CD4-positive, alpha-beta T cell treated with Interleukin-4 for 4 hours (primary cell): ENCODE measurements around the gene SDF2.
A peak's percentile ranks its signal among the peaks of the same experiment; 100 is the strongest.
"Not testable (repeated sequence)": the region's sequence is repeated elsewhere in the genome, so short reads cannot be mapped to it uniquely, and the experiment has no call there.

ENCODE experiments used
- DNase-seq: peaks from one replicate; pipeline ENCODE4 v3.0.0-alpha.2; 2020

The SDF2 gene

DNA sequence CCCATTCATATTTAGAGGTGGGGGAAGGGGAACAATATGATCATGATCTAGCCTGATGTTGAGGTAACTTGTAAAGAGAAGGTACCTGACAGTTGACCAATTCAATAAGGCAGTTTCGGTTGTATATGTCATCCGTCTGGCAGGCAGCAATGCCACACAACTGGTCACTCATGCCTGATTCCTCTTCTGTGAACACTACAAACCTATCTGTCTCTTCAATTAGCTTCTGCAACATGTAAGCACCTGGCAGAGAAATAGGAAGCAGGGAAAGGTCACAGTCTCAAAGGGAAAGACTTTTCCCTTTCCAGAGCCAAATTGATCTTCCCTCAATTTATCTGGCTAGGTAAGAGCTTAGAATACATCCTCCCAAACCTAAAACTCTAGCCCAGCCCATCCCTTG lies 37.6 kb downstream of the SDF2 start:
- DNase-seq: no peak

DNA sequence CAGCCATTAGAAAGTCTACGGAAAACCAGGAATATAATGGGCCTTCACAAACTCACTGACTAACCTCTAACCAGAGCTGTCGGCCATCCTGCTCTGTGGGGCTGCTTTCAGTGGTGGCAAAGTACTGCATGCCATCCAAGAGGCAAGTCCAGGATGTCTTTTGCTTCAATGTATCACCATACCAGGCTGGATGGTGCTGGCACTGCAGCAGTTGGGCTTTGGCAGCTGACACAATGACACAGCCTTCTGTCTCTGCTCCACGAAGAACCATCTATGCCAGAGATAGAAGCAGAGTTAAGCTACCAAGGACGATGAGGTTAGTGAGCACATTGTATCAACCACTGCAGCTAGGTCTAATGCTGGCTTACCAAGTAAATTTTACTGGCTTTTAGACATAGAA lies 38.0 kb downstream of the SDF2 start:
- DNase-seq: no peak

DNA sequence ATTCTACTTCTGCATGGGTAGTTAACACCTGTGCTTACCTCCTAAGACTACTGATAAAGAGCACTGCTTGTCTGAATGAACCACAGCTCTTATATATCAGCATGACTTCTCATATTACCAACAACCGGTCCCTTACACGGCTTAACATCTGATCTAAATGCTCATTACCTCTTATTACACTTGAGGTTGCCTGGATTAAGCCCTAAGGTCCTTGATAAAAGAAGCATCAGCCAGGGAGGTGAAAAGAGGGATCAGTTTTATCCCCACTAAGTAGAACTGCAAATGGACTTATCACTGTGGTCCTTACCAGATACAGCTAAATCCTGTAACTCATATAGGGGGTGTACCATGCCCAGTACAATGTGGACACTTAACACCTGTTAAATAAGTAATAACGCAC lies 39.5 kb downstream of the SDF2 start:
- no peak for DNase-seq

DNA sequence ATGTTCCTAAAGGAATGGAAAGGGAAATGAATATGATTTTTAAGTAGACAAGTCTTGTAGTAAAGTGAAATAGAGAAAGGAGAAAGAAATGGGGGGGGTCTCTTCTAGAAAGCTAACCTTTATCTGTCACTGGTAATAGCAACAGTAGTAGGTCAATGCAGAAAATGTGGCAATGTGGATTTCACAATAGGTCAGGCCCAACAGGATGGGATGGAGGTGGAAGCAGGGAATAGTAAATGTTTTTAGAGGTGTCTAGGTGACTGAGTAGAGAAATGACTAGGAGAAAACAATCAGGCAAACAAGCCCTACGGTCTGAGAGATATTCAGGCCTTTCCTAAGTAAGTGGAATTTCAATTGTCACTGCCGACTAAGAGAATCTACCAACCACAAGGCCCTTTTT lies 41.7 kb downstream of the SDF2 start:
- DNase-seq: no peak

DNA sequence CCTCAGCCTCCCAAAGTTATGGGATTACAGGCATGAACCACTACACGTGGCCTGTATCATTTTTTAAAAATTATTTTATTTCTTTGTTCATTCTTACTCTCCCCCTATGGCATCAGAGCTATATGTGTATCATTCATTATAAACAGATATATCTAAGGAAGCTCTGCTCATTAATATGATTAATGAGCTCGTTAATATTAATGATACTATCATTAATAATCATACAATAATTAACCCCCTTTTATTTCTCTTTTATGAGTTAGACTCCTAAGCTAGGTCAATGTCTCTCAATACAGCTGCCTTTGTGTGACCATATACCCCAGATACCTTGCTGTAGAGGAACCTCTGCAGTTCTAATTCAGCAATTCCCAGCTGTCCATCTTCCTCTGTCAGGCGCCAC lies 43.2 kb downstream of the SDF2 start:
- DNase-seq: no peak

DNA sequence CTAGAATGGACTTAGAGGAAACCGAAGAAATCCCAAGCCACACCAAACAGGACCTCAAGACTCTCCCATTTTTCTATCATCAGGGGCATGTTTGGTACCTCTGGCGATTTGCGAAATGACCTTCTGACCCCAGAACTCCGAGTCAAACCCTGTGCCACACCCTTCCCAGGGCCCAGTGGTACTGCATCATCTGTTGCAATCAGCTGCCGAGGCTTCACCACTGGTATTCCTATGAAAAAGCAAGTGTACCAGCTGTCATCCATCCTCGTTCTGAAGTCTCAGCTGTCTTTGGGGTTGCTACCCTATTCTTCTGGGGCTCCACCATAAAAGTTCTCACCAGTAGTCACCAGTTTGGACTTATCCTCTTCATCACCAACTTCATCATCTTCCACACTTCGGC lies 45.4 kb downstream of the SDF2 start:
- DNase-seq: no peak

DNA sequence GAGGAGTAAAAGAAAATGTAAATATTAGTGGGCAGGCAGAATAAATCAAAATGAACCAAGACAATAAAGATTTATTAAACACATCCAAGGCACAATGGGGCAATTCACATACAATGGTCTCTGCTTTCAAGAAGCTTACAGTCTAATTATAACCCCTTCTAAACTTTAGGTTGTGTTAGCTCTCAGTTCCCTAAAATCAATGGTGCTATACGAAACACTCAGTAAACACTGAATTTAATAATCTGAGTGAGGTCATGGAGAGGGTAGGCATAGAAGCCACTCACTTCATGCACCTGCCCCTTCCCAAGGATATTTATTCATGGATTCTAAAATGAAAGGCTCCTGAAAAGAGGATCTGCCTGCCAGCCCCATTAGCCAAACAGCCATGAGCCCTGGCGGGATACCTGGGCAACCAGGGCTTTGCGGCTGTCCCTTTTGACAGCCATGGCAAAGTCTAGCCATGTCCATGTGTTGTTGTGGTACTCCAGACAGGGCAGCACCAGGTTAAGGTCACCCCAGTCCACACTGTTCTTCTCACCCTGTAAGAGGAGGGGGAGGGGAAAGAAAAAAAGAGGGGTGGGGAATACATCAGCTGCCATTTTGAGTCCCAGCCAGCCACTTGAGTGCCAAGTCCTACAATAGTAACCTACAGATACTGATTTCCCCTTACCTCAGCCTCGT lies 46.3 kb downstream of the SDF2 start:
- no peak for DNase-seq

DNA sequence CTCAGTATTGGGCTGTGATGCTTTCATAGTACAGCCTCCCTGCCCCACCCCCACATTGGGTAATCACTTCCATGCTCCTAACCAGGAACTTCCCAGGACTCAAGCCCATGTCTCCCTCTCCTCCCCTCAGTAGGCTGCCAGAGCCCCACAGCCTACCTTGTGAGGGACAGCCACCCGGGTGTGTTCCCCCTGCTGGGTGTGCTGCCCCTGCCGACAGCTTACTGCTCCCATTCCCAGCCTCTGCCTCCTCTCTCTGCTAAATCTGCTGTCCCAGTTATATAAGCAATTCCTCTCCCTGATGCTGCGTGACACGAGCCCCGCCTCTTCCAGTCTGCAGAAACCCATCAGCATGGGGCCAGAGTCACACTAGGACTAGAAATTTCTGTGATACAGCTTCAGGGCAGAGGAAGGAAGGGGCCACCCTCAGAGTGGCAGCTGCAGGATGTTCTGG lies 47.8 kb downstream of the SDF2 start, which contains the start of gene RSKR:
RSKR (minus strand) TSS at position 255 of the 451 bp plus-strand sequence; CDS start at position 231, 24 bp downstream.
- DNase-seq: no peak

DNA sequence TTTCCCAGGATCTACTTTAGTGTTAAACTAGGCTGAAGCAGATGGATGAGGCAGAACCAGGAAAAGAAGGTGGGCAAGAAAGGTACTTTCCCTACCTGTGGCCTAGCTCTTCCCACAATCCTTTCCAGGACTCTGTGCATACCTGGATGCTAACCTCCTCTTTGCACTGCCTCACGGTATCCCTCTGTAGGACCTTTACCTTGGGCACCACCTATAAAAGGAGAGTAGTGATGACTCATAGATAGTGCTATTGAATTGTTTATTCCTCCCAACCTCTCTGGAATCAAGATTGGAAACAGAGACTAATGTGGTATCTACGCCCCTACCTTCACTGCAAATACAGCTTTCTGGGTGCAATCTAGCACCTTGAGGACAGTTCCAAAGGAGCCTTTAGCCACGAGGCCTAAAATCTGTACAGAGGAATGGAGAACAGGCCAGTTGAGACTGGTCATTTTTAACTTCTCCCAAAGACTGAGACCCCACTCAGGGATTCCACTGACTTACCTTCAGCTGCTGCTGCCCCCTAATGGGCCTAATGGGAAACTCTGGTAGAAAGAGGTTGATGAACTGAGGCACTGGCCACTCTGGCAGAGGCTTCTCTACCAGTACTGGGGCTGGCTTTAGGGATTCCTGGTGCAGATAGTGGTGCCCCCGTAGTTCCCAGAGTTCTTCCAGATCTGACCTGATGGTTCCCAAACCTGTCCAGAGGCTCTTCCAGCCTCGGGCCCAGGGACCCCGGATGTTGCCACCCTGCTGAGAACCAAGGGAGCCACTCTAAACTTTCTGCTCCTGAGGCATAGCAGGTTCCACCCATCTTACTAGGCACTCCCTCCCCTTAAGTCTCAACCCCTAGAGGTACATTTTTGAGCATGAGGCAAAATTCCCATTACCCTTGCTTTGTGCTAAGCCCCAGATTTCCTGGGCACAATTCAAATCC lies 48.5 kb downstream of the SDF2 start:
- peak; percentile 45 for DNase-seq

DNA sequence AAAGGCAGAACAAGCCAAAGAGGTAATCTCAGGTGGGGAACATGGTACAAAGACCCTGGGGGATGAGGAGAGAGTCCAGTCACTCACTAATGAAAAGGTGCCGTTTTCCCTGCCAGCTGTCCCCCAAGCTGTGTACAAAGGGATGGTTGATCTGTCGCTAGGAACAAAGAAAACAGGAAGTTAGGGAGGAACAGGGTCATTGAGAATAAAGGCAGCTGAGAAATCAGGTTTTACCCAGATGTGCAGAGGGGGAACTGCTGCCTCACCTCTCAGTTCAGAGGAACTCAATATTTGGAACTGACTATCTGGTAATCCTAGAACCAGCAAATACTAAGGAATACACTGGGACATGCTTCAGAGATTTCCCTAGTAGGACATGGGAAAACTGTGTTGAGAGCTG lies 49.2 kb downstream of the SDF2 start:
- DNase-seq: no peak

DNA sequence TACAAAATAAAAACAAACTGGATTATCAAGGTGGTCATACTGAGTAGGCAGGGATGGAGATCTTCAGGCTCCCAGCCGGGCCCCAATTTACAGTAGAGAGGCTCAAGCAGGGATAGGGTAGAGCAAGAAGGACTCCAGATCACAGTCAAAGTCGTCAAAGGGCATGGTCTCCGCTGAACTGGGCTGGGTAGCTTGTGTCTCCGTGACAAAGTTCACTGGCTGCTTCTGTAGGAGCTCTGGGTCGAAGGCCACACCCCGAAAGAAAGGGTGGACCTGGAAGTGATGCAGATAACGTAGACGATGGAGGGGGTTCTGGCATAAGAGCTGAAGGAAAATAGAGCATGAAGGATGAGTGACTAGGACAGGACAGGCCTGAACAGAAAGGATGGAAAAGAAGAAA lies 51.3 kb downstream of the SDF2 start:
- no peak for DNase-seq

DNA sequence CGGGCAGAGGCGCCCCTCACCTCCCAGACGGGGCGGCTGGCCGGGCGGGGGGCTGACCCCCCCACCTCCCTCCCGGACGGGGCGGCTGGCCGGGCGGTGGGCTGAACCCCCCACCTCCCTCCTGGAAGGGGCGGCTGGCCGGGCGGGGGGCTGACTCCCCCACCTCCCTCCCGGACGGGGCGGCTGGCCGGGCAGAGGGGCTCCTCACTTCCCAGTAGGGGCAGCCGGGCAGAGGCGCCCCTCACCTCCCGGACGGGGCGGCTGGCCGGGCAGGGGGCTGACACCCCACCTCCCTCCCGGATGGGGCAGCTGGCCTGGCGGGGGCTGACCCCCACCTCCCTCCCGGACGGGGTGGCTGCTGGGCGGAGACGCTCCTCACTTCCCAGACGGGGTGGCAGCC lies 57.7 kb downstream of the SDF2 start:
- DNase-seq: not testable (repeated sequence)

DNA sequence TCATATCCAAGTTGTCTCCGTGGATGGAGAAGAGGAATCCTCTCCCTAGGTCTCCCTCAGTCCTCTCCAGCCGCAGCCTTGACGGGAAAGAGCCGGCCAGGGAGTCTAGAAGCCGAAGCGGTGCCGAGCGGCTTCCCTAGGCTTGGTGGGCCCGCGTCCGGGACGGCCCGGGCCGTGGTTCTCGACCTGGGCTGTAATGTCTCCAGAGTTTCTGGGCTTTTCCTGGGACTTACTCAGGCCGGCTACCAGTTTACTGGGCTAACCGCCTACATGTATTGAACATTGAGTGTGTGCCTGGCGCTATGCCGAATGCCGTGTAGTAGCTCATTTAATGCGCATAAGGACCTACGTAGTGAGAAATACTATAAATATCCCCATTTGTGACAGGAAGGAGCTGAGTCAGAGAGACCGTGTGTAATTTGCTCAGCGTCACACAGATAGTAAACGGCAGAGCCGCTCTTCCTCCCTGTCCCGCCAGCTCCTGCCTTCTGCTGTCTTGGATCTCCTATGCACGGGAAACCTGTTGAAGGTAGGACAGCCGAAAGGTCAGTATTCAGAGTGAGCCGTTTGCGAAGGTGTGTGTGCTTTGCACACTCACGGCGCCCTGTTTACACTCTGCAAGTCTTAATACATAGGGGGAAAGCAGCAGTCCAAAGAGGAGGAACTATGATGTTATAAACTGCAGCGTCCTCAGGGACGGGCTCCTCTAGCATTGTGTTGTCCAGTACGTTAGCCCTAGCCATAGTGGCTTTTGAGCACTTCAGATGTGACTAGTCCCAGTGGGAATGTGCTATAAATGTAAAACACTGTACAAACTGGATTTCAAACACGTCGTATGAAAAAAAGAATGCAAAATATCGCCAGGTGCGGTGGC lies 62.2 kb downstream of the SDF2 start:
- peak; percentile 78 for DNase-seq

DNA sequence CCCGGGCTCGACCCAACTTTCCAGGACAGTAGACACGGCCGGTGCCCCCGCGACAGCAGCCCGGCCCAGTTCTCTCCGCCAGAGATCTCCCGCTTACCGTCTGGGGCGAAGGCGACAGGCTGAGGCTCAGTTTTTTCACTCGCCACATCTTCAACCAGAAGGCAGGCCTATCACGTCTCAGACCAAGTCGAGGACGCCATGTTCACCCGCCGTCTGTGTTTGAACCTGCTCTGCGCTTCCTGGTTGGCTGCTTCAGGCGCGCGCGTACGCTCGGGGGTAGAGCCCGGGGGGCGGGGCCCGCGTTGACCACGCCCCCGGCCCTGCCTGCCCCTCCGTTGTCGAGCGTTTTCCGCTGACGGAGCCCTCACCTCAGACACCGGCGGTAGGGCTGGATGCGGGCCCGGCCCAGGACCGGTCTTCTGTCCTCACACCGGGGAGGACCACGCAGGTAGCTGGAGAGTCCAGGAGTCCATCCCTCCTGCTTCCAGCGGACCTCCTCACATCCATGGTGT lies 62.9 kb downstream of the SDF2 start, which contains the start of gene SPAG5:
SPAG5 (minus strand) TSS at position 227 of the 512 bp plus-strand sequence; CDS start at position 148, 79 bp downstream.
- peak; percentile 92 for DNase-seq

DNA sequence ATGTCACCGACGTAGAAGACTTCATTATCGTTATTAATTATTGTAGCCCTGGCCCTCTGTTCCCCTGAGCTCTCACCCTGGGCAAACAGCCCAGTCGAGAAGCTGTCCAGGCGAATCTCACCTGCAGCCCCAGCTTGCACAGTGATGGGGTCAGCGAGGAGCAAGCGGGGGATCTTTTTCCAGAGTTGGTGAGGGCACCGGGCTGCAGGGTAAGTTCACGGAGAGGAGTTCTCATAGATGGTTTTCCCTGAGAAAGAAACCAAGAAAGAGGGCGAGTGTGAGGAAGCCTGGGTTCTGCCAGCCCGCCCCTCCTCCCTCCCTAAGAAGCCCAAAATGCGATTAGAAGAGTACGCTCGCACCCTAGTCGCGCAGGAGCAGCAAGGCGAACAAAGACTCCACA lies 63.3 kb downstream of the SDF2 start:
- no peak for DNase-seq
